Esophagus muscularis mucosa (tissue), 3 donors: Measurements from ENCODE around the gene IGFL2.

Experiments used
- POLR2A ChIP-seq: fragments of 450-650 bp; IDR thresholded peaks from one replicate; pipeline ENCODE4 v1.6.1; 2017; ENCODE audit warnings: antibody characterized with exemption, moderate library complexity, mild to moderate bottlenecking, low read depth
- TF ChIP-seq, protein P1 (sequence below), 3 experiments: fragments of 200-600 bp in 2 of 3; fragments of 450-650 bp in 1 of 3; sonication (generic) in 2 of 3; IDR thresholded peaks; one replicate each; pipeline ENCODE4 v1.5.1; 2017 to 2019; ENCODE audit warnings: antibody characterized with exemption in 3 of 3, mild to moderate bottlenecking in 2 of 3, moderate library complexity in 1 of 3

DNA sequence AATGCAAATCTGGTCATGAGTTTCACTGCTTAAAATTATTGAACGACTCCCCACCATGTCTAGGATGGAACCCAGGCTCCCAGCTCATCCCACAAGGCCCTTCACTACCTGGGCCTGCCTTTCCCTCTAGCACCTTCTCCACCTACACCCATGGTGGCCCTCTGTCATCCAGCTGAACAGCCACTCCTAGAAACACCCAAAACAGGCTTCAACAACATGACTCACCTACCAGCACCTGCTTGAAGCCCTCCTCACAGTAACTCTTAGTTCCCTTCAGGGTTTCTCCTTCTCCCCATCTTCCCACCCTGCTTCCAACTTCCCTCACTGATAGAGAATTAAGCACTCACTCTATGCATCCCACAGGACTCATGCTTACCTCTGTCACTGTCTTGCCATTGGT is 6.6 kb upstream of the IGFL2 start:
- TF ChIP-seq, protein P1, sequence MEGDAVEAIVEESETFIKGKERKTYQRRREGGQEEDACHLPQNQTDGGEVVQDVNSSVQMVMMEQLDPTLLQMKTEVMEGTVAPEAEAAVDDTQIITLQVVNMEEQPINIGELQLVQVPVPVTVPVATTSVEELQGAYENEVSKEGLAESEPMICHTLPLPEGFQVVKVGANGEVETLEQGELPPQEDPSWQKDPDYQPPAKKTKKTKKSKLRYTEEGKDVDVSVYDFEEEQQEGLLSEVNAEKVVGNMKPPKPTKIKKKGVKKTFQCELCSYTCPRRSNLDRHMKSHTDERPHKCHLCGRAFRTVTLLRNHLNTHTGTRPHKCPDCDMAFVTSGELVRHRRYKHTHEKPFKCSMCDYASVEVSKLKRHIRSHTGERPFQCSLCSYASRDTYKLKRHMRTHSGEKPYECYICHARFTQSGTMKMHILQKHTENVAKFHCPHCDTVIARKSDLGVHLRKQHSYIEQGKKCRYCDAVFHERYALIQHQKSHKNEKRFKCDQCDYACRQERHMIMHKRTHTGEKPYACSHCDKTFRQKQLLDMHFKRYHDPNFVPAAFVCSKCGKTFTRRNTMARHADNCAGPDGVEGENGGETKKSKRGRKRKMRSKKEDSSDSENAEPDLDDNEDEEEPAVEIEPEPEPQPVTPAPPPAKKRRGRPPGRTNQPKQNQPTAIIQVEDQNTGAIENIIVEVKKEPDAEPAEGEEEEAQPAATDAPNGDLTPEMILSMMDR (IDR thresholded peaks at IDR 0.05) = no peak
- no peak for TF ChIP-seq POLR2A
